Measurements from ENCODE around the gene SLC25A34. TPM values are rescaled to one million over a fixed set of nuclear protein-coding genes. Genes with fewer than 3 reads are reported as not detected.

The SLC25A34 gene
- total and polyA plus RNA-seq, 10 of the 15 experiments (the other 5 are each of a cell fraction or from before 2014, with no cell fraction given) = 0.02 to 1.6 (median 0.39) TPM

GRCh38 chr1:15785683-15786082 lies 49.6 kb downstream of the SLC25A34 start (continued):
- TF ChIP-seq SUPT20H (IDR thresholded peaks at IDR 0.05; ENCODE audit: borderline replicate concordance, control insufficient read depth, low read depth, low read length) (no peak), FOXM1 (IDR thresholded peaks at IDR 0.05; ENCODE audit: low read depth, low read length) (no peak), PAX5 (IDR thresholded peaks at IDR 0.05; ENCODE audit: borderline replicate concordance, low read depth, low read length) (no peak), CHD2 (IDR thresholded peaks at IDR 0.05; ENCODE audit: borderline replicate concordance, low read depth, low read length) (no peak), SIN3A (IDR thresholded peaks at IDR 0.05; ENCODE audit: low read depth, low read length) (no peak)

- Histone ChIP-seq H3K36me3 (ENCODE audit: control insufficient read depth in 2 of 2, insufficient read depth in 2 of 2, low read length in 1 of 2) (no peaks in the 10 kb centered on the region), H3K9ac (ENCODE audit: control insufficient read depth, insufficient read depth, low read length) (no peak overlapping the region), H3K27me3 (replicated peaks in 1 of 2; ENCODE audit: control insufficient read depth in 2 of 2, insufficient read depth in 2 of 2, low read length in 1 of 2) (no peaks in the 10 kb centered on the region; a peak in 1 of 4 replicates), H3K4me1 (ENCODE audit: control insufficient read depth, insufficient read depth, low read length) (peaks cover 5% of the 10 kb centered on the region), H3K4me3 (no peak overlapping the region), H3K79me2 (ENCODE audit: control insufficient read depth, insufficient read depth, low read length) (no peaks in the 10 kb centered on the region), H3K9me3 (replicated peaks; ENCODE audit: control insufficient read depth, insufficient read depth, low read length) (no peaks in the 10 kb centered on the region), H2AFZ (ENCODE audit: control insufficient read depth, low read depth, low read length) (no peak overlapping the region), H3K27ac (ENCODE audit: control insufficient read depth, insufficient read depth) (no peak overlapping the region), H4K20me1 (ENCODE audit: control insufficient read depth, insufficient read depth) (no peaks in the 10 kb centered on the region), H3K4me2 (ENCODE audit: control insufficient read depth, insufficient read depth) (no peak overlapping the region)
- ATAC-seq (no peak), DNase-seq (ENCODE audit: low read depth, low spot score) (no peak), FAIRE-seq (no peak)
- ChIA-PET CTCF (interaction anchor here (0.7 to 1.8 kb wide), 4 partner anchors 9 to 152 kb away, joined by 3 to 4 read pairs (median 4); no protein-coding TSS in a partner anchor), POLR2A (no interaction called here), RAD21 (ENCODE audit: unreplicated experiment) (no interaction called here), SMC1A (ENCODE audit: uncharacterized antibody, unreplicated experiment) (no interaction called here)
- 62% methylated on average over 10 of the region's 10 CpGs for WGBS (ENCODE audit: insufficient coverage, insufficient replicate concordance, low lambda C conversion rate, missing lambda C conversion rate)
- intact Hi-C loops (cut with micrococcal nuclease; ENCODE audit: unreplicated experiment) = no loop called here
- in situ Hi-C loops (cut with MboI) = no loop called here
- no peak for TF ChIP-seq MAX (IDR thresholded peaks at IDR 0.05; ENCODE audit: low read depth, low read length)
- no TSS peak for BruUV-seq (replicated peaks)
These were observed 50.5 kb downstream of the SLC25A34 start for GRCh38 chr1:15786581-15786980.

All from GM12878 (cell line).